ENCODE data around the gene KRTAP13-4.

The KRTAP13-4 gene

DNA sequence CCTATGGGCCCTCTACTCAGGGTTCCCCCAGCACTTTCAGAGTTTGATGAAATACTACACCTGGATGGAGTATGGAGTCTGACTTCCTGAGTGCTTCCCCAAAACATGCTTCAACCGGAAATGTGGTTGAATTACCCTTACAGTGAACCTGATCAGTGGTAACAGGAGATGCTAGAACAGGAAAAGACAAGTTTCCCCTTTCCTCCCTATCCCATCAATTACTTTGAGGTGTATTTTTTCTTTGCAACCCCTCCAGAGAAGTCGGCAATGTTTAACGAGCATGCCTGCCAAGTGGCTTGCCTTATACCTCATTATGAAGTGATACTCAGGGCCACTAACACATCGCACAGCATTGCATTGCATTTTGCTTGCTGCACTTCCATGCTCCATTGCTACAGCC is 17.0 kb downstream of the KRTAP13-4 start:
- Mint-ChIP-seq H3K9me3 (peaks cover 0 to 3% of the 10 kb centered on the region in 2 donors), H3K27me3 (no peaks in the 10 kb centered on the region), H3K4me1 (ENCODE audit: low read depth in 2 of 2) (no peaks in the 10 kb centered on the region), H3K27ac (no peak overlapping the region), H3K36me3 (ENCODE audit: insufficient read depth) (no peaks in the 10 kb centered on the region), H3K4me3 (no peak overlapping the region)
- ATAC-seq (replicated peaks) (no peak), DNase-seq (no peak)

DNA sequence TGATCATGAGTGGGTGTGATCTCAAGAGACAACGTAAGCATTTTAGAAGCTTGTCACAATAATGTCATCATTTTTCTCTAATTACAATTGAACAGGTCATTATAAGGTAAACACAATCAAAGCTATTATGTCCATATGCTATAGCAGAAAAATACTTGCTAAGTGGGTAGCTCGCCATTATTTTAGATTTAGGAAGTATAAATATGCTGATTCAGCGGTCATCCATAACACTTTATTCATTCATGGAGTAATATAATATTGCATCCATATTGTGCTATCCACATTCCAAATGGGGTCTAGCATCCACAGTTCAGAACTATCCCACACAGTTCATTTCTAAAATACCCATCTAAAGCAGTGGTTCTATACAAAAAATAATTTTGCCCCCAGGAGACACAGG is 18.5 kb downstream of the KRTAP13-4 start:
- Mint-ChIP-seq H3K4me3 (no peak overlapping the region), H3K27ac (no peak overlapping the region), H3K9me3 (peaks cover 0 to 5% of the 10 kb centered on the region in 2 donors), H3K36me3 (ENCODE audit: insufficient read depth) (no peaks in the 10 kb centered on the region), H3K4me1 (ENCODE audit: low read depth in 2 of 2) (no peaks in the 10 kb centered on the region), H3K27me3 (no peaks in the 10 kb centered on the region)
- ATAC-seq (replicated peaks) = no peak
- DNase-seq = no peak

DNA sequence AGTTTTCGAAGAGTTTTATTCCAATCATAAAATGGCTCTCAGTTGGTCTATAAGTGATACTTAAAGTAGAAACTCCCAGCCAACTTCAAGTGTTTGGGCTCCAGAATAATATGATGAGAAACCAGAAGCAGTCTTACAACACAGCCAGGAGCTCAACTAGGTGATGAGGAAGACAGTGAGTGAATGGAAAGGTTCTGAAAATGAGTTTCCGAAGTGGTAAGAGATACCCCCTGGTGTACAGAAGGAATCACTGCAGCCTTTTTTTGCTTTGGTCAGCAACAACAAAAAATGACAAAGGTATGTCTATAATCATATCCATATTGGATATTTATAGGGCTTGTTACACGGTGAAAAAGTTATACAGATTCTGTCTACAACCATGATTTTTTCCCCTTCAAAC is 33.7 kb downstream of the KRTAP13-4 start:
- Mint-ChIP-seq H3K36me3 (ENCODE audit: insufficient read depth) (no peaks in the 10 kb centered on the region), H3K27ac (no peak overlapping the region), H3K9me3 (peaks cover 5 to 7% of the 10 kb centered on the region in 2 donors), H3K27me3 (no peaks in the 10 kb centered on the region), H3K4me1 (ENCODE audit: low read depth in 2 of 2) (no peaks in the 10 kb centered on the region), H3K4me3 (no peak overlapping the region)
- ATAC-seq (replicated peaks) = no peak
- no peak for DNase-seq

DNA sequence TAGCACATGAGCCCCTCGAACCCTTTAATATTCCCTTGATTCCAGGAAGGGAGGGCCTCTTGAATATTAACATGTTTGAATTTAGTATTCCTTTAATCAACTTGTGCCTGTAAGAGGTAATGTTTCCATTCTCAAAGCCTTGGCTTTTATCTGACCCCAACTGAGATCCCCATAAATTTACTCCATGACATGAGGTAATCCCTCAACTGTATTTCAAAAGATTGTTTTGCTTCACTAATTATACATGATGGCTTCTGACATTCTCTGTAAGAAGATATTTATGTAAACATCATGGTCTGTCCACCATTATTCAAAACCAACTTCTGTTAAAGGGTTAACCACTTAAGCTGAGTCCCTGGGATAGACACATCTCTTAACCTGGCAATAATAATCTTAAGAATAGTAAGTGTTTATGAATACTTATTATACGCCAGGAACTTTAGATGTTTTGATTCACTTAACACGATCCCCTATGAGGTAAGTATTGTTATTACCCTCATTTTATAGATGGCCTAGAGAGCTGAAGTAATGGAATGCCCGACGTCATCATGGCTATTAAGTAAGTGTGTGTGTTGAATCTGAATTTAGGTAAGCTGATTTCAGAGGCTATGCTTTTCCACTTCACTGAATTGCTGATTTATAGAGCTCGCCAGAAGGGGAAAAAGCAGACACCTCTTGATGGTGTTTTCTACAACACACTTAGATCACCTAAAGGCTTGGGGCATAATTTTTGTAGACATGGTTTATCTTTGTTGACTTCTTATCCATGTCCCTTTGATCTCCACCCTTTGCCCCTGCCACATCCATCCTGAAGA is 39.1 kb downstream of the KRTAP13-4 start:
- no peak for DNase-seq
- Mint-ChIP-seq H3K4me3 (no peak overlapping the region), H3K36me3 (ENCODE audit: insufficient read depth) (no peaks in the 10 kb centered on the region), H3K9me3 (peaks cover 3 to 8% of the 10 kb centered on the region in 2 donors), H3K27ac (no peak overlapping the region), H3K27me3 (no peaks in the 10 kb centered on the region), H3K4me1 (ENCODE audit: low read depth in 2 of 2) (no peaks in the 10 kb centered on the region)
- no peak for ATAC-seq (replicated peaks)

DNA sequence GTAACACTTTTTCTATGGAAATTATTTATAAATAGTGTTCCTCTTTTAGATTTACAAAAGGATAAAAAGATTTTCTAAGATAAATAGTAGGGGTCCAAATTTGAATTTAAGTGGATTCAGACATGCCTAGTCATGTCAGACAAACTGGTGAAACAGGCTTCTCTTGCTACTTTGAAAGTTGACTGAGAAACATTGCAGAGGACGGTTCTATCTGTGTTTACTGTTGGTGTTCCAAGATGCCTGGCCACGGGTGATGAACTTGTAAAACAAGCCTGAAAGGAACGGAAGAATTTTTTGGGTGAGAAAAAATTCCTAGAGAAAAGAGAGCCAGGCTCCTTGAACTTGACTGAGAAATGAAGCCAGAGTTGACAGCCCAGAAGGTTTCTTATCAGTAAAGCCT is 48.0 kb downstream of the KRTAP13-4 start:
- Mint-ChIP-seq H3K27me3 (no peaks in the 10 kb centered on the region), H3K4me3 (no peak overlapping the region), H3K36me3 (ENCODE audit: insufficient read depth) (no peaks in the 10 kb centered on the region), H3K9me3 (peaks cover 0 to 2% of the 10 kb centered on the region in 2 donors), H3K27ac (no peak overlapping the region), H3K4me1 (ENCODE audit: low read depth in 2 of 2) (no peaks in the 10 kb centered on the region)
- ATAC-seq (replicated peaks) (no peak), DNase-seq (no peak)

DNA sequence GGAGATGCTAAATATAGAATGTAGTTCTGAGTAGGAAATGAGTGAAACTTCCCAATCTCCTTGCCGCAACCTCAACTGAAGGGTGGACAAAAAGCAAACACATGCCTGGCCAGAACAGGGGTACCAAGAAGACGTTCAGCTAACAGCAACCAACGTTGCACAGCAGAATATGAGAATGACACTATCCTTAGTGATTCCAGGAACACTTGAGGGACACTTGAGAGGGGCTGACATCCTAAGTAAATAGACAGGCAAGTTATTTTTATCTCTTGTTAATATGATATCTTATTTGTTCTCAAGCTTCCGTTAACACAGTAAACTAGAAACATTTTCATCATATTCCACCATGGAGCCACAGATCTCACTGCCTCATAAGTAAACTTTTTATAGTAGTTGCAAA is 49.2 kb downstream of the KRTAP13-4 start:
- H3K4me1 Mint-ChIP-seq (ENCODE audit: low read depth in 2 of 2) = no peaks in the 10 kb centered on the region
- no peaks in the 10 kb centered on the region for H3K27me3 Mint-ChIP-seq
- ATAC-seq (replicated peaks) (no peak), DNase-seq (no peak)
- no peaks in the 10 kb centered on the region for H3K9me3 Mint-ChIP-seq
- H3K36me3 Mint-ChIP-seq (ENCODE audit: insufficient read depth) = no peaks in the 10 kb centered on the region
- no peak overlapping the region for H3K27ac Mint-ChIP-seq
- no peak overlapping the region for H3K4me3 Mint-ChIP-seq

GRCh38 chr21:30480145-30480544 is 50.1 kb downstream of the KRTAP13-4 start, which contains the start of gene KRTAP19-1:
Gene KRTAP19-1 (minus strand): TSS chr21:30480367. CDS start chr21:30480317, 50 bp downstream.
- no peaks in the 10 kb centered on the region for H3K4me1 Mint-ChIP-seq (ENCODE audit: low read depth in 2 of 2)
- H3K27ac Mint-ChIP-seq = no peak within 1 kb of the TSS
- no peak for DNase-seq
- H3K27me3 Mint-ChIP-seq = no peaks in the 10 kb centered on the region
- no peaks in the 10 kb centered on the region for H3K36me3 Mint-ChIP-seq (ENCODE audit: insufficient read depth)
- no peaks in the 10 kb centered on the region for H3K9me3 Mint-ChIP-seq
- ATAC-seq (replicated peaks) = no peak
- no peak within 1 kb of the TSS for H3K4me3 Mint-ChIP-seq

All from effector memory CD8-positive, alpha-beta T cell (primary cell).